Mesenchymal stem cell (in vitro differentiated cells and primary cell): ENCODE data around the gene VGLL4. TPM values are rescaled to one million over a fixed set of nuclear protein-coding genes. Genes with fewer than 3 reads are reported as not detected.

ENCODE experiments used
- DNase-seq: peaks from one replicate; pipeline ENCODE4 v3.0.0-alpha.2; 2013
- H2AFZ ChIP-seq: one replicate; pipeline ENCODE4 v1.6.1; 2013; ENCODE audit warnings: low read depth, mild to moderate bottlenecking, control low read depth, inconsistent platforms, low read length, moderate library complexity
- H2AK5ac ChIP-seq: 2 replicates; pipeline ENCODE4 v1.6.1; 2013; ENCODE audit warnings: low read length, moderate library complexity, mild to moderate bottlenecking, inconsistent platforms; ENCODE audit not compliant: severe bottlenecking
- H2BK120ac ChIP-seq: one replicate; pipeline ENCODE4 v1.6.1; 2013; ENCODE audit warnings: low read depth, mild to moderate bottlenecking, inconsistent platforms, low read length, moderate library complexity
- H2BK12ac ChIP-seq, 2 experiments: one replicate each; pipeline ENCODE4 v1.6.1; 2013; ENCODE audit warnings: inconsistent platforms in 2 of 2, low read length in 2 of 2, mild to moderate bottlenecking in 2 of 2, moderate library complexity in 2 of 2, control low read depth in 1 of 2
- H2BK15ac ChIP-seq: one replicate; pipeline ENCODE4 v1.6.1; 2013; ENCODE audit warnings: mild to moderate bottlenecking, low read depth, inconsistent platforms; ENCODE audit not compliant: poor library complexity, severe bottlenecking
- H2BK5ac ChIP-seq: 2 replicates; pipeline ENCODE4 v1.6.1; 2013; ENCODE audit warnings: low read depth, mild to moderate bottlenecking, low read length, control low read depth, inconsistent platforms; ENCODE audit not compliant: poor library complexity, severe bottlenecking
- H3K14ac ChIP-seq, 2 experiments: one replicate each; pipeline ENCODE4 v1.6.1; 2013; ENCODE audit warnings: inconsistent platforms in 2 of 2, low read length in 2 of 2, control low read depth in 1 of 2, mild to moderate bottlenecking in 1 of 2, moderate library complexity in 1 of 2
- H3K18ac ChIP-seq, 2 experiments: one replicate each; pipeline ENCODE4 v1.6.1; 2013; ENCODE audit warnings: inconsistent platforms in 2 of 2, low read length in 2 of 2, control low read depth in 1 of 2, low read depth in 1 of 2, mild to moderate bottlenecking in 1 of 2
- H3K23ac ChIP-seq, 2 experiments: one replicate each; pipeline ENCODE4 v1.6.1; 2013; ENCODE audit warnings: inconsistent platforms in 2 of 2, low read length in 2 of 2, mild to moderate bottlenecking in 2 of 2, moderate library complexity in 2 of 2, control low read depth in 1 of 2
- H3K27ac ChIP-seq: 2 replicates; pipeline ENCODE4 v1.5.1; 2013; ENCODE audit warnings: mild to moderate bottlenecking, moderate library complexity, low read length, control low read depth, inconsistent platforms; ENCODE audit not compliant: poor library complexity, severe bottlenecking
- H3K27me3 ChIP-seq, 2 experiments: 2 replicates each; pipeline versions ENCODE4 v1.6.1 to v1.7.0; 2013; ENCODE audit warnings: low read length in 2 of 2, mild to moderate bottlenecking in 2 of 2, moderate library complexity in 2 of 2, control low read depth in 1 of 2, inconsistent platforms in 1 of 2; ENCODE audit not compliant: control insufficient read depth in 1 of 2, insufficient read depth in 1 of 2
- H3K36me3 ChIP-seq, 2 experiments: 2 replicates each; pipeline versions ENCODE4 v1.6.1 to v1.7.0; 2013; ENCODE audit warnings: low read length in 2 of 2, control low read depth in 1 of 2, inconsistent platforms in 1 of 2, low read depth in 1 of 2, mild to moderate bottlenecking in 1 of 2; ENCODE audit not compliant: insufficient read depth in 2 of 2, control insufficient read depth in 1 of 2
- H3K4ac ChIP-seq, 2 experiments: one replicate each; pipeline ENCODE4 v1.6.1; 2013; ENCODE audit warnings: inconsistent platforms in 2 of 2, low read length in 2 of 2, mild to moderate bottlenecking in 2 of 2, moderate library complexity in 2 of 2, control low read depth in 1 of 2, low read depth in 1 of 2
- H3K4me1 ChIP-seq: 2 replicates; pipeline ENCODE4 v1.6.1; 2013; ENCODE audit warnings: low read depth, low read length, control low read depth; ENCODE audit not compliant: control insufficient read depth, insufficient read depth
- H3K4me2 ChIP-seq: 2 replicates; pipeline ENCODE4 v1.6.1; 2013; ENCODE audit warnings: low read length, mild to moderate bottlenecking, inconsistent platforms; ENCODE audit not compliant: poor library complexity, severe bottlenecking
- H3K4me3 ChIP-seq, 2 experiments: 2 replicates each; pipeline versions ENCODE4 v1.5.1 to v1.7.0; 2013; ENCODE audit warnings: low read length in 2 of 2, mild to moderate bottlenecking in 2 of 2, control low read depth in 1 of 2, low read depth in 1 of 2; ENCODE audit not compliant: insufficient read depth in 1 of 2
- H3K79me1 ChIP-seq: replicated peaks from 2 replicates; pipeline ENCODE4 v1.6.1; 2013; ENCODE audit warnings: mild to moderate bottlenecking, control low read depth, low read length, inconsistent platforms; ENCODE audit not compliant: poor library complexity, severe bottlenecking
- H3K9ac ChIP-seq: 2 replicates; pipeline ENCODE4 v1.7.0; 2013; ENCODE audit warnings: mild to moderate bottlenecking, low read length, moderate library complexity
- H3K9me3 ChIP-seq: 2 replicates; pipeline ENCODE4 v1.7.0; 2013; ENCODE audit warnings: mild to moderate bottlenecking, low read length; ENCODE audit not compliant: control insufficient read depth
- H4K8ac ChIP-seq: one replicate; pipeline ENCODE4 v1.6.1; 2013; ENCODE audit warnings: inconsistent platforms, mild to moderate bottlenecking, low read length, moderate library complexity
- H4K91ac ChIP-seq: one replicate; pipeline ENCODE4 v1.6.1; 2013; ENCODE audit warnings: mild to moderate bottlenecking, low read length, inconsistent platforms
- WGBS: methylation state at CpG from one replicate; pipeline ENCODE4 v1.1.7; 2013; ENCODE audit warnings: mixed read lengths; 5-methylcytosine and 5-hydroxymethylcytosine counted together
- polyA plus RNA-seq, 2 experiments: library from polyadenylated mRNA; stranded (reverse); fragments of 200-250 nt; gene quantifications; one replicate each; pipeline ENCODE4 v1.2.3, GENCODE V29; 2013

The VGLL4 gene
- polyA plus RNA-seq (2013, experiment 1 of 2): 73.9 TPM
- 71.8 TPM for polyA plus RNA-seq (2013, experiment 2 of 2)

- H3K79me1 ChIP-seq: peaks cover 10% of the 10 kb centered on the region
- H3K4me2 ChIP-seq: peak within 1 kb of the TSS; percentile 71
- H3K27me3 ChIP-seq: no peaks in the 10 kb centered on the region
- H2BK15ac ChIP-seq: peak within 1 kb of the TSS; percentile 66
- peak within 1 kb of the TSS; percentile 97 for H3K27ac ChIP-seq
- peak within 1 kb of the TSS; percentile 99 for H3K9ac ChIP-seq
- H2BK12ac ChIP-seq: peak within 1 kb of the TSS; percentile 20 to 98
- peak within 1 kb of the TSS; percentile 95 for H2BK5ac ChIP-seq
- peak within 1 kb of the TSS; percentile 91 to 98 for H3K4ac ChIP-seq
- peak within 1 kb of the TSS; percentile 82 to 86 for H3K4me3 ChIP-seq
- DNase-seq: peak; percentile 95
- H2AFZ ChIP-seq: no peak within 1 kb of the TSS
- H3K4me1 ChIP-seq: peaks cover 11% of the 10 kb centered on the region
- H4K91ac ChIP-seq: peak within 1 kb of the TSS; percentile 99
- peak within 1 kb of the TSS; percentile 86 to 99 for H3K18ac ChIP-seq
- peak within 1 kb of the TSS; percentile 73 for H2BK120ac ChIP-seq
- H4K8ac ChIP-seq: peak within 1 kb of the TSS; percentile 86
- H3K23ac ChIP-seq: peak within 1 kb of the TSS; percentile 89 to 99
- peaks cover 0 to 6% of the 10 kb centered on the region in 2 experiments for H3K36me3 ChIP-seq
- no peaks in the 10 kb centered on the region for H3K9me3 ChIP-seq
- H2AK5ac ChIP-seq: peak within 1 kb of the TSS; percentile 89
- H3K14ac ChIP-seq: peak within 1 kb of the TSS; percentile 95 to 97
- under 1% methylated on average over 24 of the region's 24 CpGs for WGBS
Measured at GRCh38 chr3:11643605-11644087, at the start of gene VGLL4. VGLL4 (minus strand) TSS chr3:11643915; CDS start chr3:11643518, 397 bp downstream.

- H2BK5ac ChIP-seq: no peak overlapping the region
- no peak overlapping the region for H4K8ac ChIP-seq
- H3K14ac ChIP-seq: no peak overlapping the region
- no peak overlapping the region for H3K23ac ChIP-seq
- H3K27ac ChIP-seq: no peak overlapping the region
- DNase-seq: no peak
- H4K91ac ChIP-seq: no peak overlapping the region
- H2BK120ac ChIP-seq: no peak overlapping the region
- H3K36me3 ChIP-seq: peaks cover 0 to 9% of the 10 kb centered on the region in 2 experiments
- H3K4me2 ChIP-seq: no peak overlapping the region
- H3K18ac ChIP-seq: no peak overlapping the region
- no peaks in the 10 kb centered on the region for H3K9me3 ChIP-seq
- H3K27me3 ChIP-seq: no peaks in the 10 kb centered on the region
- no peak overlapping the region for H3K4me3 ChIP-seq
- WGBS: 86% methylated on average over 3 of the region's 5 CpGs
- H2AK5ac ChIP-seq: no peak overlapping the region
- no peak overlapping the region for H2AFZ ChIP-seq
- no peak overlapping the region for H2BK15ac ChIP-seq
- H3K4me1 ChIP-seq: peaks cover 5% of the 10 kb centered on the region
- no peak overlapping the region for H3K9ac ChIP-seq
- H3K4ac ChIP-seq: no peak overlapping the region
- no peak overlapping the region for H2BK12ac ChIP-seq
- H3K79me1 ChIP-seq: peaks cover 30% of the 10 kb centered on the region
Measured at GRCh38 chr3:11692532-11692813, 48.8 kb upstream of the VGLL4 start.

- Histone ChIP-seq H3K27me3 (no peaks in the 10 kb centered on the region), H3K23ac (no peak overlapping the region)
- 100% methylated on average over 3 of the region's 3 CpGs for WGBS
Measured at GRCh38 chr3:11691767-11692531, 48.2 kb upstream of the VGLL4 start.

GRCh38 chr3:11690863-11691766 lies 47.4 kb upstream of the VGLL4 start:
- H3K27me3 ChIP-seq: no peaks in the 10 kb centered on the region
- peaks cover 5% of the 10 kb centered on the region for H3K4me1 ChIP-seq
- DNase-seq: peak; percentile 25
- H2AK5ac ChIP-seq: peak overlapping the region; percentile 8
- WGBS: 68% methylated on average over 6 of the region's 8 CpGs
- no peak overlapping the region for H2BK5ac ChIP-seq
- peak overlapping the region; percentile 4 for H3K27ac ChIP-seq
- H3K36me3 ChIP-seq: peaks cover 0 to 9% of the 10 kb centered on the region in 2 experiments
- no peak overlapping the region for H4K91ac ChIP-seq
- no peak overlapping the region for H3K14ac ChIP-seq
- H2BK15ac ChIP-seq: no peak overlapping the region
- H2BK12ac ChIP-seq: no peak overlapping the region
- H3K4me3 ChIP-seq: no peak overlapping the region
- no peak overlapping the region for H3K4me2 ChIP-seq
- no peak overlapping the region for H3K9ac ChIP-seq
- no peak overlapping the region for H3K18ac ChIP-seq
- H2BK120ac ChIP-seq: no peak overlapping the region
- no peaks in the 10 kb centered on the region for H3K9me3 ChIP-seq
- H3K23ac ChIP-seq: no peak overlapping the region
- H3K4ac ChIP-seq: no peak overlapping the region
- H3K79me1 ChIP-seq: peaks cover 19% of the 10 kb centered on the region
- no peak overlapping the region for H2AFZ ChIP-seq
- no peak overlapping the region for H4K8ac ChIP-seq

More at GRCh38 chr3:11691767-11692531, 48.2 kb upstream of the VGLL4 start:
- no peak overlapping the region for H4K91ac ChIP-seq
- no peak overlapping the region for H3K9ac ChIP-seq
- no peak overlapping the region for H2BK120ac ChIP-seq
- no peak overlapping the region for H3K4me2 ChIP-seq
- H3K14ac ChIP-seq: no peak overlapping the region
- H4K8ac ChIP-seq: no peak overlapping the region
- no peak overlapping the region for H3K18ac ChIP-seq
- no peak overlapping the region for H3K4ac ChIP-seq
- peaks cover 26% of the 10 kb centered on the region for H3K79me1 ChIP-seq
- H2BK12ac ChIP-seq: no peak overlapping the region
- peak overlapping the region; percentile 4 for H3K27ac ChIP-seq
- H2BK15ac ChIP-seq: no peak overlapping the region
- no peaks in the 10 kb centered on the region for H3K9me3 ChIP-seq
- peaks cover 0 to 9% of the 10 kb centered on the region in 2 experiments for H3K36me3 ChIP-seq
- peaks cover 5% of the 10 kb centered on the region for H3K4me1 ChIP-seq
- H2BK5ac ChIP-seq: no peak overlapping the region
- H3K4me3 ChIP-seq: no peak overlapping the region
- DNase-seq: no peak
- peak overlapping the region; percentile 8 for H2AK5ac ChIP-seq
- H2AFZ ChIP-seq: no peak overlapping the region
